IMR-90 (cell line): ENCODE measurements around the gene DTL. TPM values are rescaled to one million over a fixed set of nuclear protein-coding genes. Genes with fewer than 3 reads are reported as not detected.

ENCODE experiments used
- ATAC-seq: fragments of 200-7000 bp; cut with Tn5 transposase; 2 replicates; pipeline ENCODE4 v1.9.1; 2020; ENCODE audit warnings: low read depth, mild to moderate bottlenecking, moderate library complexity
- BruUV-seq: library from RNA; stranded (reverse); fragments of 400-500 nt; replicated peaks from 2 replicates; lab custom pipeline; 2021; lab: Mats Ljungman, UMichigan
- CTCF ChIA-PET: fragments of 300-600 bp; formaldehyde crosslinking; extraction: SDS; loops from one replicate; lab custom pipeline; 2021; ENCODE audit warnings: antibody characterized with exemption; lab: Yijun Ruan, JAX
- POLR2A ChIA-PET: fragments of 300-600 bp; sonication (Branson Sonifier 250); formaldehyde crosslinking; loops from one replicate; lab custom pipeline; 2022; ENCODE audit warnings: antibody characterized with exemption; ENCODE audit not compliant: unreplicated experiment; lab: Charles Lee
- DNase-seq: peaks from one replicate; pipeline ENCODE4 v3.0.0; 2013
- H2AFZ ChIP-seq: replicated peaks from 2 replicates; pipeline ENCODE3; 2013; ENCODE audit warnings: low read length, mild to moderate bottlenecking; ENCODE audit not compliant: poor library complexity
- H2AK5ac ChIP-seq: 2 replicates; pipeline ENCODE4 v1.6.1; 2013; ENCODE audit warnings: low read depth, low read length, inconsistent platforms
- H2AK9ac ChIP-seq: replicated peaks from 2 replicates; pipeline ENCODE3; 2013; ENCODE audit warnings: mild to moderate bottlenecking, low read depth, low read length, moderate library complexity; ENCODE audit not compliant: poor library complexity
- H2BK120ac ChIP-seq: 2 replicates; pipeline ENCODE4 v1.6.1; 2013; ENCODE audit warnings: low read depth, low read length, inconsistent platforms
- H2BK15ac ChIP-seq: 3 replicates; pipeline ENCODE4 v1.6.1; 2013; ENCODE audit warnings: low read depth, low read length, inconsistent platforms
- H2BK20ac ChIP-seq: 2 replicates; pipeline ENCODE4 v1.6.1; 2013; ENCODE audit warnings: low read depth, mild to moderate bottlenecking, inconsistent platforms, low read length, moderate library complexity
- H2BK5ac ChIP-seq: 2 replicates; pipeline ENCODE4 v1.6.1; 2013; ENCODE audit warnings: mild to moderate bottlenecking, low read depth, low read length, inconsistent platforms; ENCODE audit not compliant: poor library complexity, severe bottlenecking
- H3K14ac ChIP-seq: replicated peaks from 2 replicates; pipeline ENCODE4 v1.6.1; 2013; ENCODE audit warnings: low read depth, low read length, inconsistent platforms
- H3K18ac ChIP-seq: 2 replicates; pipeline ENCODE4 v1.6.1; 2013; ENCODE audit warnings: low read depth, low read length, control low read depth
- H3K23ac ChIP-seq: 2 replicates; pipeline ENCODE4 v1.6.1; 2013; ENCODE audit warnings: low read depth, low read length, inconsistent platforms
- H3K27ac ChIP-seq: 2 replicates; pipeline ENCODE4 v1.5.1; 2013; ENCODE audit warnings: mild to moderate bottlenecking, control low read depth, low read length; ENCODE audit not compliant: insufficient read depth
- H3K27me3 ChIP-seq: 2 replicates; pipeline ENCODE4 v1.6.1; 2013; ENCODE audit warnings: low read length; ENCODE audit not compliant: control insufficient read depth, insufficient read depth
- H3K36me3 ChIP-seq: 2 replicates; pipeline ENCODE4 v1.6.1; 2013; ENCODE audit warnings: low read length, mixed read lengths; ENCODE audit not compliant: control insufficient read depth, insufficient read depth
- H3K4ac ChIP-seq: 2 replicates; pipeline ENCODE4 v1.6.1; 2013; ENCODE audit warnings: low read depth, low read length, inconsistent platforms
- H3K4me1 ChIP-seq: 2 replicates; pipeline ENCODE4 v1.6.1; 2013; ENCODE audit warnings: low read length, mixed read lengths; ENCODE audit not compliant: control insufficient read depth, insufficient read depth
- H3K4me2 ChIP-seq: 2 replicates; pipeline ENCODE4 v1.6.1; 2013; ENCODE audit warnings: low read depth, mild to moderate bottlenecking, control low read depth, low read length, moderate library complexity
- H3K4me3 ChIP-seq: 2 replicates; pipeline ENCODE4 v1.5.1; 2013; ENCODE audit warnings: low read depth, mild to moderate bottlenecking, control low read depth, low read length, moderate library complexity; ENCODE audit not compliant: insufficient read depth
- H3K56ac ChIP-seq: 2 replicates; pipeline ENCODE4 v1.6.1; 2013; ENCODE audit warnings: low read length, inconsistent platforms; ENCODE audit not compliant: insufficient read depth; ENCODE audit errors: extremely low read depth
- H3K79me1 ChIP-seq, 2 experiments: 2 replicates each; pipeline ENCODE4 v1.6.1; 2013; ENCODE audit warnings: low read length in 2 of 2, inconsistent platforms in 1 of 2, low read depth in 1 of 2
- H3K9ac ChIP-seq: 2 replicates; pipeline ENCODE4 v1.6.1; 2013; ENCODE audit warnings: low read depth, low read length, control low read depth
- H3K9me1 ChIP-seq: 2 replicates; pipeline ENCODE4 v1.6.1; 2013; ENCODE audit warnings: low read length, inconsistent platforms; ENCODE audit not compliant: insufficient read depth
- H3K9me3 ChIP-seq: 2 replicates; pipeline ENCODE4 v1.6.1; 2013; ENCODE audit warnings: low read length; ENCODE audit not compliant: control insufficient read depth, insufficient read depth
- H4K20me1 ChIP-seq: 2 replicates; pipeline ENCODE4 v1.6.1; 2013; ENCODE audit warnings: low read length, inconsistent platforms; ENCODE audit not compliant: insufficient read depth
- H4K5ac ChIP-seq: 2 replicates; pipeline ENCODE4 v1.6.1; 2013; ENCODE audit warnings: mild to moderate bottlenecking, low read depth, low read length, control low read depth
- H4K8ac ChIP-seq, 2 experiments: 2 replicates each; pipeline ENCODE4 v1.6.1; 2013; ENCODE audit warnings: low read depth in 2 of 2, low read length in 2 of 2, control low read depth in 1 of 2, inconsistent platforms in 1 of 2
- H4K91ac ChIP-seq: 2 replicates; pipeline ENCODE4 v1.6.1; 2013; ENCODE audit warnings: low read depth, low read length, inconsistent platforms; ENCODE audit not compliant: insufficient read depth
- BHLHE40 ChIP-seq: fragments of 150-350 bp; IDR thresholded peaks from 2 replicates; pipeline ENCODE4 v1.6.1; 2016; ENCODE audit warnings: mild to moderate bottlenecking, low read depth, low read length
- CEBPB ChIP-seq: IDR thresholded peaks from 2 replicates; pipeline ENCODE4 v1.6.1; 2012; ENCODE audit warnings: low read depth, low read length, improper control_type of control experiment
- FOS ChIP-seq: fragments of 150-350 bp; IDR thresholded peaks from 2 replicates; pipeline ENCODE4 v1.6.1; 2016; ENCODE audit warnings: low read depth, low read length
- MAFK ChIP-seq: IDR thresholded peaks from 2 replicates; pipeline ENCODE4 v1.6.1; 2012; ENCODE audit warnings: low read depth, low read length, improper control_type of control experiment
- MAZ ChIP-seq: IDR thresholded peaks from 2 replicates; pipeline ENCODE4 v1.6.1; 2012; ENCODE audit warnings: low read depth, mild to moderate bottlenecking, low read length, improper control_type of control experiment, moderate library complexity, borderline replicate concordance
- MXI1 ChIP-seq: IDR thresholded peaks from 2 replicates; pipeline ENCODE4 v1.6.1; 2012; ENCODE audit warnings: low read depth, mild to moderate bottlenecking, low read length, moderate library complexity, borderline replicate concordance
- NFE2L2 ChIP-seq: fragments of 150-350 bp; IDR thresholded peaks from 2 replicates; pipeline ENCODE4 v1.6.1; 2016; ENCODE audit warnings: low read depth, mild to moderate bottlenecking, low read length
- POLR2A ChIP-seq: IDR thresholded peaks from 2 replicates; pipeline ENCODE4 v1.6.1; 2012; ENCODE audit warnings: mild to moderate bottlenecking, low read depth, low read length
- RAD21 ChIP-seq: IDR thresholded peaks from 2 replicates; pipeline ENCODE4 v1.6.1; 2012; ENCODE audit warnings: low read length, improper control_type of control experiment
- RCOR1 ChIP-seq: IDR thresholded peaks from 2 replicates; pipeline ENCODE4 v1.6.1; 2012; ENCODE audit warnings: mild to moderate bottlenecking, low read length, improper control_type of control experiment; ENCODE audit not compliant: insufficient replicate concordance
- RFX5 ChIP-seq: IDR thresholded peaks from 2 replicates; pipeline ENCODE4 v1.8.0; 2012; ENCODE audit warnings: low read depth, mild to moderate bottlenecking, low read length, moderate library complexity
- SMC3 ChIP-seq: fragments of 150-350 bp; IDR thresholded peaks from 2 replicates; pipeline ENCODE4 v1.6.1; 2016; ENCODE audit warnings: low read depth, mild to moderate bottlenecking, antibody characterized with exemption, low read length, moderate library complexity
- WGBS, 2 experiments: methylation state at CpG; one replicate each; pipeline versions ENCODE4 v1.1.5 to v1.1.7; 2013; ENCODE audit warnings: missing lambda C conversion rate in 2 of 2; ENCODE audit not compliant: insufficient read length in 1 of 2; ENCODE audit errors: extremely low coverage in 2 of 2; 5-methylcytosine and 5-hydroxymethylcytosine counted together
- dilution Hi-C: fragments of 300-500 bp; cut with HindIII; formaldehyde crosslinking; loops from one replicate; pipeline ENCODE4 v1.14.3; 2018; ENCODE audit warnings: low sequenced_read_pairs; ENCODE audit not compliant: unreplicated experiment
- in situ Hi-C: fragments of 300-500 bp; cut with MboI; formaldehyde crosslinking; loops from 3 replicates; pipeline ENCODE4 v1.14.3; 2019; ENCODE audit warnings: low sequenced_read_pairs, inconsistent platforms, mixed read lengths
- intact Hi-C: fragments of 100-400 bp; cut with micrococcal nuclease; formaldehyde crosslinking; loops from 2 replicates; pipeline ENCODE4 v1.10.0; 2022
- polyA plus RNA-seq, 3 experiments: library from polyadenylated mRNA; depleted of rRNA; stranded (reverse); fragments of >200 nt; gene quantifications; 2 replicates each; pipeline ENCODE4 v1.2.3, GENCODE V29; 2012; ENCODE audit warnings: low replicate concordance in 1 of 3
- total RNA-seq: library from RNA; depleted of rRNA; stranded (reverse); fragments of >200 nt; gene quantifications from 2 replicates; pipeline ENCODE4 v1.2.3, GENCODE V29; 2012
- TF ChIP-seq, protein P1 (sequence below): conservative IDR thresholded peaks from 2 replicates; pipeline ENCODE4 v1.5.1; 2012; ENCODE audit warnings: mild to moderate bottlenecking, low read depth, low read length, improper control_type of control experiment
- TF ChIP-seq, protein P2 (sequence below): fragments of 150-350 bp; IDR thresholded peaks from 2 replicates; pipeline ENCODE4 v1.6.1; 2017; ENCODE audit warnings: mild to moderate bottlenecking, antibody characterized with exemption, low read length, low read depth

DTL gene
- total and polyA plus RNA-seq, 2 of the 4 experiments (the other 2 are of a cell fraction) = 11.8 to 19.9 TPM

DNA sequence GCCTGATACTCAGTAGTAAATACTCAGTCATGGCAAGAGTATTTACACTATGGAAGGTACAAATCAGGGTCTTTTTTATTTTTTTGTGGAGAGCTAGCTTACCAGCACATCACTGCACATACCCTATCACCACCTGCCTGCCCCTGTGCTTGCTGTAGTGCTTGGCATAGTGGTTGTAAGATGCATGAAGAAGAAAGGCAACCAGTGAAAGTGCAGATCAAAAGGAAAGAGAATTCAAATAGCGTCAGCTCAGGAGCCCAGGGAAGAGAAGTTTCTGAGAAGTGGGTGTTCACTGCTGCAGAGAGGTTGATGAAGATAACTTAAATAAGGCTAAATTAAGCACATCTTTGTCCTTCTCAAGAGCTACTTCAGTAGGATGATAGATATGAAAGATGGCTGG lies 76.0 kb downstream of the DTL start:
- Histone ChIP-seq H3K9me3 (no peaks in the 10 kb centered on the region), H2BK20ac (no peak overlapping the region), H3K36me3 (no peaks in the 10 kb centered on the region), H2BK120ac (no peak overlapping the region), H4K91ac (no peak overlapping the region), H2BK5ac (no peak overlapping the region), H2BK15ac (no peak overlapping the region), H3K4ac (no peak overlapping the region), H2AK5ac (no peak overlapping the region), H2AFZ (no peak overlapping the region), H3K18ac (no peak overlapping the region), H3K27ac (no peak overlapping the region), H2AK9ac (no peak overlapping the region), H3K14ac (no peak overlapping the region), H3K79me1 (peaks cover 0 to 4% of the 10 kb centered on the region in 2 experiments; a peak in 2 of 4 replicates), H3K4me3 (no peak overlapping the region), H3K56ac (no peak overlapping the region), H3K4me1 (peaks cover 3% of the 10 kb centered on the region; the same call in 1 of the 2 replicates), H4K20me1 (no peaks in the 10 kb centered on the region), H3K4me2 (no peak overlapping the region), H4K8ac (no peak overlapping the region), H3K27me3 (no peaks in the 10 kb centered on the region), H3K9ac (no peak overlapping the region), H3K9me1 (no peaks in the 10 kb centered on the region; the same call in 1 of the 2 replicates), H3K23ac (no peak overlapping the region), H4K5ac (no peak overlapping the region)
- intact Hi-C loops (no loop called here), in situ Hi-C loops (no loop called here), dilution Hi-C loops (no loop called here)
- no CpG with 5 or more reads among the region's 1 CpG for WGBS, 2 experiments
- ChIA-PET POLR2A (no interaction called here), CTCF (interaction anchor here (0.7 to 1.5 kb wide), 3 partner anchors 9 to 91 kb away, joined by 3 to 4 read pairs (median 4); no protein-coding TSS in a partner anchor)
- DNase-seq (no peak), ATAC-seq (no peak)
- BruUV-seq = no TSS peak
- TF ChIP-seq MAFK = no peak
- no peak for TF ChIP-seq MAZ
- no peak for TF ChIP-seq RAD21
- TF ChIP-seq RFX5 = no peak
- TF ChIP-seq POLR2A = no peak
- TF ChIP-seq, protein P1, sequence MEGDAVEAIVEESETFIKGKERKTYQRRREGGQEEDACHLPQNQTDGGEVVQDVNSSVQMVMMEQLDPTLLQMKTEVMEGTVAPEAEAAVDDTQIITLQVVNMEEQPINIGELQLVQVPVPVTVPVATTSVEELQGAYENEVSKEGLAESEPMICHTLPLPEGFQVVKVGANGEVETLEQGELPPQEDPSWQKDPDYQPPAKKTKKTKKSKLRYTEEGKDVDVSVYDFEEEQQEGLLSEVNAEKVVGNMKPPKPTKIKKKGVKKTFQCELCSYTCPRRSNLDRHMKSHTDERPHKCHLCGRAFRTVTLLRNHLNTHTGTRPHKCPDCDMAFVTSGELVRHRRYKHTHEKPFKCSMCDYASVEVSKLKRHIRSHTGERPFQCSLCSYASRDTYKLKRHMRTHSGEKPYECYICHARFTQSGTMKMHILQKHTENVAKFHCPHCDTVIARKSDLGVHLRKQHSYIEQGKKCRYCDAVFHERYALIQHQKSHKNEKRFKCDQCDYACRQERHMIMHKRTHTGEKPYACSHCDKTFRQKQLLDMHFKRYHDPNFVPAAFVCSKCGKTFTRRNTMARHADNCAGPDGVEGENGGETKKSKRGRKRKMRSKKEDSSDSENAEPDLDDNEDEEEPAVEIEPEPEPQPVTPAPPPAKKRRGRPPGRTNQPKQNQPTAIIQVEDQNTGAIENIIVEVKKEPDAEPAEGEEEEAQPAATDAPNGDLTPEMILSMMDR = no peak
- TF ChIP-seq, protein P2, sequence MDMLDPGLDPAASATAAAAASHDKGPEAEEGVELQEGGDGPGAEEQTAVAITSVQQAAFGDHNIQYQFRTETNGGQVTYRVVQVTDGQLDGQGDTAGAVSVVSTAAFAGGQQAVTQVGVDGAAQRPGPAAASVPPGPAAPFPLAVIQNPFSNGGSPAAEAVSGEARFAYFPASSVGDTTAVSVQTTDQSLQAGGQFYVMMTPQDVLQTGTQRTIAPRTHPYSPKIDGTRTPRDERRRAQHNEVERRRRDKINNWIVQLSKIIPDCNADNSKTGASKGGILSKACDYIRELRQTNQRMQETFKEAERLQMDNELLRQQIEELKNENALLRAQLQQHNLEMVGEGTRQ = no peak
- TF ChIP-seq SMC3 = no peak
- TF ChIP-seq MXI1 = no peak
- no peak for TF ChIP-seq BHLHE40
- TF ChIP-seq RCOR1 = no peak
- no peak for TF ChIP-seq NFE2L2
- TF ChIP-seq CEBPB = no peak
- TF ChIP-seq FOS = no peak
